Tibial nerve (tissue), 4 donors: ENCODE data around the gene EFNA3.

Experiments
- CTCF ChIP-seq, 5 experiments: fragments of 200-600 bp in 3 of 5; fragments of 450-650 bp in 2 of 5; sonication (generic) in 3 of 5; IDR thresholded peaks; one replicate each; pipeline ENCODE4 v1.5.1; 2016 to 2019; ENCODE audit warnings: antibody characterized with exemption in 5 of 5, mild to moderate bottlenecking in 3 of 5, moderate library complexity in 2 of 5
- EP300 ChIP-seq, 2 donors: sonication (generic); formaldehyde crosslinking; IDR thresholded peaks; one replicate each; pipeline ENCODE4 v1.6.1; 2017; ENCODE audit warnings: antibody characterized with exemption in 2 of 2, mild to moderate bottlenecking in 1 of 2
- POLR2A ChIP-seq, 2 donors: fragments of 450-650 bp; IDR thresholded peaks; one replicate each; pipeline ENCODE4 v1.6.1; 2017; ENCODE audit warnings: antibody characterized with exemption in 2 of 2, mild to moderate bottlenecking in 2 of 2, moderate library complexity in 2 of 2

GRCh38 chr1:155110826-155111225 is 32.2 kb downstream of the EFNA3 start:
- TF ChIP-seq CTCF (IDR thresholded peaks at IDR 0.05) (no peak), POLR2A (IDR thresholded peaks at IDR 0.05) (no peak), EP300 (IDR thresholded peaks at IDR 0.05) (no peak)
